ENCODE results near the gene CGAS.

Gene CGAS

GRCh38 chr6:73455865-73456629, 4.0 kb upstream of the CGAS start:
- no peaks in the 10 kb centered on the region for H3K27me3 ChIP-seq (ENCODE audit: control insufficient read depth in 1 of 2, insufficient read depth in 1 of 2, low read length in 2 of 2)
- no peak overlapping the region for H3K18ac ChIP-seq (ENCODE audit: low read depth in 1 of 2, low read length in 2 of 2)
- no peaks in the 10 kb centered on the region for H3K9me3 ChIP-seq (ENCODE audit: control insufficient read depth, low read length)
- 97% methylated on average over 1 of the region's 3 CpGs for WGBS
- H4K8ac ChIP-seq (ENCODE audit: low read length): no peak overlapping the region
- no peak overlapping the region for H3K4me3 ChIP-seq (ENCODE audit: insufficient read depth in 1 of 2, low read depth in 1 of 2, low read length in 2 of 2)
- no peak overlapping the region for H2AFZ ChIP-seq (ENCODE audit: low read depth, low read length)
- H3K79me1 ChIP-seq (replicated peaks; ENCODE audit: low read length, poor library complexity, severe bottlenecking): no peaks in the 10 kb centered on the region
- H2BK120ac ChIP-seq (ENCODE audit: low read depth, low read length): no peak overlapping the region
- no peak overlapping the region for H2BK15ac ChIP-seq (ENCODE audit: low read depth, poor library complexity, severe bottlenecking)
- no peak overlapping the region for H2BK12ac ChIP-seq (ENCODE audit: low read length in 2 of 2)
- no peak overlapping the region for H3K4me2 ChIP-seq (ENCODE audit: low read length, poor library complexity, severe bottlenecking)
- H2AK5ac ChIP-seq (ENCODE audit: low read length, severe bottlenecking): no peak overlapping the region
- H3K4me1 ChIP-seq (ENCODE audit: control insufficient read depth, insufficient read depth, low read depth, low read length): no peaks in the 10 kb centered on the region
- no peak overlapping the region for H2BK5ac ChIP-seq (ENCODE audit: low read depth, low read length, poor library complexity, severe bottlenecking)
- H3K4ac ChIP-seq (ENCODE audit: low read depth in 1 of 2, low read length in 2 of 2): no peak overlapping the region
- H3K27ac ChIP-seq (ENCODE audit: low read length, poor library complexity, severe bottlenecking): no peak overlapping the region
- no peak overlapping the region for H3K14ac ChIP-seq (ENCODE audit: low read length in 2 of 2)
- H3K36me3 ChIP-seq (ENCODE audit: control insufficient read depth in 1 of 2, insufficient read depth in 2 of 2, low read depth in 1 of 2, low read length in 2 of 2): no peaks in the 10 kb centered on the region
- H3K9ac ChIP-seq (ENCODE audit: low read length): no peak overlapping the region
- H3K23ac ChIP-seq (ENCODE audit: low read length in 2 of 2): no peak overlapping the region
- no peak overlapping the region for H4K91ac ChIP-seq (ENCODE audit: low read length)
- peak; percentile 30 for DNase-seq

GRCh38 chr6:73451223-73452106, 632 bp downstream of the CGAS start:
- no peaks in the 10 kb centered on the region for H3K9me3 ChIP-seq (ENCODE audit: control insufficient read depth, low read length)
- no peak overlapping the region for H3K27ac ChIP-seq (ENCODE audit: low read length, poor library complexity, severe bottlenecking)
- H2BK15ac ChIP-seq (ENCODE audit: low read depth, poor library complexity, severe bottlenecking): peak overlapping the region; percentile 84
- H3K36me3 ChIP-seq (ENCODE audit: control insufficient read depth in 1 of 2, insufficient read depth in 2 of 2, low read depth in 1 of 2, low read length in 2 of 2): no peaks in the 10 kb centered on the region
- no peak overlapping the region for H2BK5ac ChIP-seq (ENCODE audit: low read depth, low read length, poor library complexity, severe bottlenecking)
- no peaks in the 10 kb centered on the region for H3K4me1 ChIP-seq (ENCODE audit: control insufficient read depth, insufficient read depth, low read depth, low read length)
- DNase-seq: peak; percentile 26
- peak overlapping the region in 1 of 2 experiments; percentile 73 for H3K4ac ChIP-seq (ENCODE audit: low read depth in 1 of 2, low read length in 2 of 2)
- H3K18ac ChIP-seq (ENCODE audit: low read depth in 1 of 2, low read length in 2 of 2): peak overlapping the region in 1 of 2 experiments; percentile 19
- H3K14ac ChIP-seq (ENCODE audit: low read length in 2 of 2): no peak overlapping the region
- H3K9ac ChIP-seq (ENCODE audit: low read length): peak overlapping the region; percentile 89
- H2AFZ ChIP-seq (ENCODE audit: low read depth, low read length): peak overlapping the region; percentile 6
- H3K23ac ChIP-seq (ENCODE audit: low read length in 2 of 2): no peak overlapping the region
- no peak overlapping the region for H2BK120ac ChIP-seq (ENCODE audit: low read depth, low read length)
- H3K27me3 ChIP-seq (ENCODE audit: control insufficient read depth in 1 of 2, insufficient read depth in 1 of 2, low read length in 2 of 2): no peaks in the 10 kb centered on the region
- 54% methylated on average over 79 of the region's 79 CpGs for WGBS
- no peak overlapping the region for H2AK5ac ChIP-seq (ENCODE audit: low read length, severe bottlenecking)
- peak overlapping the region; percentile 47 for H4K8ac ChIP-seq (ENCODE audit: low read length)
- peak overlapping the region in 1 of 2 experiments; percentile 80 for H3K4me3 ChIP-seq (ENCODE audit: insufficient read depth in 1 of 2, low read depth in 1 of 2, low read length in 2 of 2)
- H3K79me1 ChIP-seq (replicated peaks; ENCODE audit: low read length, poor library complexity, severe bottlenecking): no peaks in the 10 kb centered on the region
- H2BK12ac ChIP-seq (ENCODE audit: low read length in 2 of 2): no peak overlapping the region
- no peak overlapping the region for H4K91ac ChIP-seq (ENCODE audit: low read length)
- no peak overlapping the region for H3K4me2 ChIP-seq (ENCODE audit: low read length, poor library complexity, severe bottlenecking)

GRCh38 chr6:73443555-73443954, 8.5 kb downstream of the CGAS start:
- no peak for DNase-seq
- H2BK5ac ChIP-seq (ENCODE audit: low read depth, low read length, poor library complexity, severe bottlenecking): no peak overlapping the region
- no peaks in the 10 kb centered on the region for H3K27me3 ChIP-seq (ENCODE audit: control insufficient read depth in 1 of 2, insufficient read depth in 1 of 2, low read length in 2 of 2)
- H3K27ac ChIP-seq (ENCODE audit: low read length, poor library complexity, severe bottlenecking): no peak overlapping the region
- no peak overlapping the region for H3K23ac ChIP-seq (ENCODE audit: low read length in 2 of 2)
- H4K8ac ChIP-seq (ENCODE audit: low read length): no peak overlapping the region
- H3K4ac ChIP-seq (ENCODE audit: low read depth in 1 of 2, low read length in 2 of 2): no peak overlapping the region
- H3K4me2 ChIP-seq (ENCODE audit: low read length, poor library complexity, severe bottlenecking): no peak overlapping the region
- H2BK12ac ChIP-seq (ENCODE audit: low read length in 2 of 2): no peak overlapping the region
- H2BK120ac ChIP-seq (ENCODE audit: low read depth, low read length): no peak overlapping the region
- H4K91ac ChIP-seq (ENCODE audit: low read length): no peak overlapping the region
- no peaks in the 10 kb centered on the region for H3K4me1 ChIP-seq (ENCODE audit: control insufficient read depth, insufficient read depth, low read depth, low read length)
- no peak overlapping the region for H3K9ac ChIP-seq (ENCODE audit: low read length)
- H3K9me3 ChIP-seq (ENCODE audit: control insufficient read depth, low read length): no peaks in the 10 kb centered on the region
- H3K4me3 ChIP-seq (ENCODE audit: insufficient read depth in 1 of 2, low read depth in 1 of 2, low read length in 2 of 2): no peak overlapping the region
- H3K79me1 ChIP-seq (replicated peaks; ENCODE audit: low read length, poor library complexity, severe bottlenecking): no peaks in the 10 kb centered on the region
- H2AFZ ChIP-seq (ENCODE audit: low read depth, low read length): no peak overlapping the region
- no peak overlapping the region for H3K14ac ChIP-seq (ENCODE audit: low read length in 2 of 2)
- 97% methylated on average over 2 of the region's 3 CpGs for WGBS
- H3K18ac ChIP-seq (ENCODE audit: low read depth in 1 of 2, low read length in 2 of 2): no peak overlapping the region
- no peak overlapping the region for H2AK5ac ChIP-seq (ENCODE audit: low read length, severe bottlenecking)
- peaks cover 0 to 30% of the 10 kb centered on the region in 2 experiments for H3K36me3 ChIP-seq (ENCODE audit: control insufficient read depth in 1 of 2, insufficient read depth in 2 of 2, low read depth in 1 of 2, low read length in 2 of 2)
- no peak overlapping the region for H2BK15ac ChIP-seq (ENCODE audit: low read depth, poor library complexity, severe bottlenecking)

- H2BK120ac ChIP-seq (ENCODE audit: low read depth, low read length): no peak overlapping the region
- no peak overlapping the region for H2AK5ac ChIP-seq (ENCODE audit: low read length, severe bottlenecking)
- H3K36me3 ChIP-seq (ENCODE audit: control insufficient read depth in 1 of 2, insufficient read depth in 2 of 2, low read depth in 1 of 2, low read length in 2 of 2): peaks cover 0 to 34% of the 10 kb centered on the region in 2 experiments
- no peak overlapping the region for H2AFZ ChIP-seq (ENCODE audit: low read depth, low read length)
- no peaks in the 10 kb centered on the region for H3K4me1 ChIP-seq (ENCODE audit: control insufficient read depth, insufficient read depth, low read depth, low read length)
- DNase-seq: no peak
- no peak overlapping the region for H3K9ac ChIP-seq (ENCODE audit: low read length)
- H3K23ac ChIP-seq (ENCODE audit: low read length in 2 of 2): no peak overlapping the region
- no peaks in the 10 kb centered on the region for H3K27me3 ChIP-seq (ENCODE audit: control insufficient read depth in 1 of 2, insufficient read depth in 1 of 2, low read length in 2 of 2)
- H3K9me3 ChIP-seq (ENCODE audit: control insufficient read depth, low read length): no peaks in the 10 kb centered on the region
- no peak overlapping the region for H2BK15ac ChIP-seq (ENCODE audit: low read depth, poor library complexity, severe bottlenecking)
- H3K4me3 ChIP-seq (ENCODE audit: insufficient read depth in 1 of 2, low read depth in 1 of 2, low read length in 2 of 2): no peak overlapping the region
- no peak overlapping the region for H4K8ac ChIP-seq (ENCODE audit: low read length)
- no peak overlapping the region for H2BK5ac ChIP-seq (ENCODE audit: low read depth, low read length, poor library complexity, severe bottlenecking)
- H3K14ac ChIP-seq (ENCODE audit: low read length in 2 of 2): no peak overlapping the region
- H2BK12ac ChIP-seq (ENCODE audit: low read length in 2 of 2): no peak overlapping the region
- no peak overlapping the region for H3K18ac ChIP-seq (ENCODE audit: low read depth in 1 of 2, low read length in 2 of 2)
- no peak overlapping the region for H3K4me2 ChIP-seq (ENCODE audit: low read length, poor library complexity, severe bottlenecking)
- WGBS: 86% methylated on average over 1 of the region's 3 CpGs
- H3K4ac ChIP-seq (ENCODE audit: low read depth in 1 of 2, low read length in 2 of 2): no peak overlapping the region
- no peak overlapping the region for H4K91ac ChIP-seq (ENCODE audit: low read length)
- no peaks in the 10 kb centered on the region for H3K79me1 ChIP-seq (replicated peaks; ENCODE audit: low read length, poor library complexity, severe bottlenecking)
- no peak overlapping the region for H3K27ac ChIP-seq (ENCODE audit: low read length, poor library complexity, severe bottlenecking)
Measured at GRCh38 chr6:73435236-73435635, 16.9 kb downstream of the CGAS start.

Measured in mesenchymal stem cell (in vitro differentiated cells and primary cell).